ENCODE data around the gene TRAK2.

- TF ChIP-seq POLR2A (IDR thresholded peaks at IDR 0.05; ENCODE audit: low read depth, low read length), result no peak
- TF ChIP-seq POLR2AphosphoS5 (IDR thresholded peaks at IDR 0.05; ENCODE audit: low read depth, low read length), result no peak
- TF ChIP-seq TAF1 (IDR thresholded peaks at IDR 0.05; ENCODE audit: low read depth, low read length), result no peak
- no peak for TF ChIP-seq SPI1 (IDR thresholded peaks at IDR 0.05; ENCODE audit: low read depth, low read length)
- TF ChIP-seq PAX5 (IDR thresholded peaks at IDR 0.05; ENCODE audit: insufficient read depth, low read length, severe bottlenecking), result no peak
- no peak for TF ChIP-seq POU2F2 (IDR thresholded peaks at IDR 0.05; ENCODE audit: low read depth, low read length)
These were observed 121.8 kb downstream of the TRAK2 start for GRCh38 chr2:201329409-201329808.
